NB4 (cell line): ENCODE measurements around the gene MXD4.

Experiments used
- CTCF ChIP-seq: IDR thresholded peaks from one replicate; pipeline ENCODE4 v1.5.1; 2012; ENCODE audit warnings: low read depth, low read length
- POLR2A ChIP-seq: IDR thresholded peaks from 2 replicates; pipeline ENCODE4 v1.6.1; 2011; ENCODE audit warnings: mild to moderate bottlenecking; ENCODE audit not compliant: insufficient read length; ENCODE audit errors: extremely low read depth

DNA sequence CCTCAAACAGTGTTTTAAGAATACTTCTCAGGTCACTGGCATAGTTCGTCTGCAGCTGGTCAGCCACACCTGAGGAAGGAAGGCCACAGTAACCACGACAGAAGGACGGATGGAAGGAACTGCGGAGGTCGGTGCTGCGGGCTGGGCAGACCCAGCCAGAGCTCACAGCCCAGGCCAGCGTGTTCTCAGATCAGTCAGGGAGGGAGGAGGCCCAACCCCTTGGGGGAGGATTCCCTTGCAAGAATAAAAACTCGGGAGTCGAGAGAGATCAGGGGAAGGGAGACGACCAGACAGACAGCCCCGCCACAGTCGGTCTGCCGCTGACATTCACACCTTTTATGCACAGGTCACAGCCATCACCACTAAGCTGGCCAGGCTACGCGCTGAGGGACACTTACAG is 11.3 kb upstream of the MXD4 start:
- TF ChIP-seq CTCF (no peak), POLR2A (no peak)
